CD4-positive, alpha-beta T cell treated with Interferon gamma for 1 hour (primary cell): ENCODE results near the gene ORMDL3.
"Not testable (repeated sequence)": the region's sequence is repeated elsewhere in the genome, so short reads cannot be mapped to it uniquely, and the experiment has no call there.

Experiments
- DNase-seq: peaks from one replicate; pipeline ENCODE4 v3.0.0-alpha.2; 2020

The ORMDL3 gene

DNA sequence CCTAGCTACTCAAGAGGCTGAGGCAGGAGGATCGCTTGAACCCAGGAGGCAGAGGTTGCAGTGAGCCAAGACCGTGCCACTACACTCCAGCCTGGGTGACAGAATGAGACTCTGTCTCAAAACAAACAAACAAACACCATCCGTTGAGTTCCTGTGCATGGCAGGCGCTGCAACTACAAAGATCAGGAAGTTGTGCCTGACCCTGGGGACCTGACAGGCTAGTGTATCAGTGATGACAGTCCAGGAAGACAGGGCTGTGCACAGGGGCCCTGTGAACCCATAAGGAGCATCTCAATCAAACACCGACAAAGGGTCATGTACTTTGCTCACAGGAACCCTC lies 21.1 kb upstream of the ORMDL3 start:
- DNase-seq: not testable (repeated sequence)

DNA sequence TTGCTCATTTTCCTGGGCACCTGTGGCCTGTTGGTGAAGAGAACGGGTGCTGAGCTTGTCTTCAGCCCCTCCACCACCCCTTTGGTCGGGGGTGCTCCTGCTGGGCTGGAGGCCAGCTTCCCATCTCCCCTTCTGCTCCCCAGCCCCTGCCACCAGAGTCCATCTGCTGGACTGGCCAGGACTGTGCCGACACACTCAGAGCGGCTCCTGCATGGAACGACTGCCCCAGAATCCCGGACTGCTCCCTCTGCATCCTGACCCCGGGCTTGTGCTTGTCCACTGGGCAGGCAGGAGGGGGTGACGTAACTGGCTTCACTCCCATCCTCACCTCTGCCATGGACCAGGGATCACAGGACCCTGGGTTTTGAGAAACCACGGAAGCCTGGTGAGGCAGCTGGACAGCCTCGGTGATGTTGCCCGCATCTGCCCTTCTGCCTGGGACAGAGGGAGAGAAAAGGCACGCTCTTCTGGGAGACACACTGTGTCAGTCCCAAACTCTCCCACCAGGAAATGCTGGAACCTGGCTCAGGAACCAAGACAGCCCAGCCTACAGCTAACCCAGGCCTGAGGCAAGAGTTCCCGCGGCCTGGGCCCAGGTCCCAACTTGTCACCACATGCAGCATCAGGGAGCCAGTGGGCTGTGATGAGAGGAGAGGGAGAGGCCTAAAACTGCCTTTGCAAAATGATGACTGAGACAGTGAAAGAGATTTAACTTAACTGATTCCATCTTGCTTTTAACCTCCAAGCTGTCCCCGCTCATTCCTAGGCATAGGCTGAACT lies 19.3 kb upstream of the ORMDL3 start:
- DNase-seq: no peak

DNA sequence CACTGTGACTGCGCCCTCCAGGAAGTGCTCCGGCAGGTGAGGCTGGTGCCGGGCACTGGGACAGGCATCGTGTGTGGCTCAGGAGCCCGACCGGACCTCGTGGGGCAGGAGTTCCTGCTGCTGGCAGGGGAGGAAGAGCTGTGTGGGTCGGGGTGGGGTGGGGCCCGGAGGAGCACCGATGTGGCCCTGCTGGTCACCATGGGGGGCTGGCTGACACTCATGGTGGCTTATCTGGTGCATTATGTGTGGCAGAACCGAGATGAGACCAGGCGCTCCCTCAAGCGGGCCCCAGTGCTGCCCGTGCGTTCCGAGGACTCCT lies 17.0 kb upstream of the ORMDL3 start:
- DNase-seq: no peak

DNA sequence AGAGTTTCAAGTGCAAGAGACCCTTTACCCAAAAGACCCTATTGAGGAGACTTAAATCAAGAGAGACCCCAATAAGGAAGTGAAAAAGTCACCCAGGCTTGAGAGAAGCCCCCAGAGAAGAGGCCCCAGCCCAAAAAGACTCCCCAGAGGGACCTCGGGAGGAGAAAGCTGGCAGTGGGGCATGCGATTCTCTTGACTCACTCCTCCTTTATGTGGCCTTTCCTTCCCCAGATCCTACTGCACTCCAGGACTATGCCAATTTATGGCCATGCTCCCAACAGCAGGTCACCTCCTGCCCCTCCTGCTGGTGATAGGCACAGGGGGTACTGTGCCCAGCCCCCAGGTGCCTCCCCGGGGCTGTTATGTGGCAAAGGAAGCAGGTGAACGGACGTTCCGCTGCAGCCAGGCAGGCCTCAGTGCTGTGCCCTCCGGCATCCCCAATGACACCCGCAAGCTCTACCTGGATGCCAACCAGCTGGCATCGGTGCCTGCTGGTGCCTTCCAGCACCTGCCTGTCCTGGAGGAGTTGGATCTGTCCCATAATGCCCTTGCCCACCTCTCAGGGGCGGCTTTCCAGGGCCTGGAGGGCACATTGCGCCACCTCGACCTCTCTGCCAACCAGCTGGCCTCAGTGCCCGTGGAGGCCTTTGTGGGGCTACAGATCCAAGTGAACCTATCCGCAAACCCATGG lies 16.4 kb upstream of the ORMDL3 start:
- DNase-seq: no peak

DNA sequence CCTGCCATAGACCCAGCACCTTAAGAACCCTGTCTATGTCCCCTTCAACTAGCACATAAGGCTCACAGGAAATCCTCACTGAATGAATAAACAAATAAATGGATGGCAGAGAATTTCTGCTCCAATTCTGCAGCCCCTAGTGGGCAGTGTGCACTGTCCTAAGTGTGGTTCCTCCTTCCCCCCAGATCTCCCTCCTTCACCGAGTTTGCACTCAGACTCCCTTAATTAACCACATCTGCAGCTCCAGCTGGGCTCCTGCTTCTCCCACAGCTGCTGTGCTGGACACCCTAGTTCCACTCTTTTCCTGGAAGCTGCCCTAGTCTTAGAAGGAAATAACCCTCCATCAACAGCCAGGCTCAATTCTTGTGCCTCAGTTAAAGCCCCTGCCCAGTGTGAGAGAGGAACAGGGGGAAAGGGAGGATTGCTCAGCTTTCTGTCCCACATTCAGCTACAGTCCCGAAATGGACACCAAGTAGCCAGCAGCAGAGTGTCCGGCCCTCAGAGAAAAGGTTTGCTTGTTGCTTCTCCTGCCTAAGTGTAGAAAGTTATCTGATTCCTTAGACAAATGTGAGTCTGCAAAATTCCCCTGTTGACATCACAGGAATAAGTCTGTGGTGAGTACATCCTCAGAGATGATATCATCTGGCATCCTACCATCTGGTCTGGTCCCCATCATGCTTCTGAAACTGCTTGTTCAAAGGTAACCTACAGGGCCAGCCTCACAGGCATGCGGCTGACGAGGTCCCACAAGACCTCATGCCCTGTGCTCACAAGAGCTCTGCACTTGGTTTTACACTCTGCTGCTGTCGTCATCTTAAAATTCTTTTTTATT lies 12.4 kb upstream of the ORMDL3 start:
- peak; percentile 11 for DNase-seq

DNA sequence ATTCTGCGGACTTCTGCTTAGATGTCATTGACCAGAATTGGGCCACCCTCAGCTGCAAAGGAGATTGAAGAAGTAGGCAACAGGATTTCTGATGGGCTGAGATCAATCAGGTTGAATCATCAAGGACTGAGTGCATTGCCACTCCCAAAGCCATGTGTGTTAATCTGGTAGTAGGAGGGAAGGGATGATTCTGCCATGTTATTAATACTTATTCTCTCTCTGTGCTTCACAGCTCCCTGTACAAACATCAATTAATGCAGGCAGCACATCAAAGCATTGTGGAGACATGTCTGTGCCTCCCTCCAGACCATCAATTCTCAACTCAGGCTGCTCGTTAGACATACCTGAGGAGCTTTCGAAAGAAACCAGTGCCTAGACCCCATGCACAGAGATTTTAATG lies 11.7 kb upstream of the ORMDL3 start:
- no peak for DNase-seq

DNA sequence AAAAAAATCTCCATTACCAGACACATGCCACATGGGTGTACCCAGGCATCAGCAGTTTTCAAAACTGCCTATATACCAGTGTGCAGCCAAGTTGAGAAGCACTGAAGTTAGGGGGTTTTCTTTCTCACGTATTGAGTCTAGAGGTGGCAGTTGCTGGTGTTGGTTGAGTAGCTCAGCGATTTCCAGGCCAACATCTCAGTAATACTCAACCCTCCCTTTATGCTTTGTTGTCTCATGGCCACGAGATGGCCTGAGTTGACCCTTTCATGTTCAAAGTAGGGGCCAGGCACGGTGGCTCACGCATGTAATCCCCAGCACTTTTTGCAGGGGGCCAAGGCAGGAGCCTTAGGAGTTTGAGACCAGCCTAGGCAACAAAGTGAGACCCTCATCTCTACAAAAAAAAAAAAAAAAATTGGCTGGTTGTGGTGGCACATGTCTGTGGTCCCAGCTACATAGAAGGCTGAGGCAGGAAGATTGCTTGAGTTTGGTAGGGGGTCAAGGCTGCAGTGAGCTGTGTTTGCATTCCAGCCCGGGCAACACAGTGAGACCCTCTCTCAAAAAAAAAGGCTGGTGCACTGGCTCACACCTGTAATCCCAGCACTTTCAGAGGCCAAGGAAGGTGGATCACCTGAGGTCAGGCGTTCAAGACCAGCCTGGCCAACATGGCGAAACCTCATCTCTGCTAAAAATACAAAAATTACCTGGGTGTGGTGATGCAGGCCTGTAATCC lies 10.9 kb upstream of the ORMDL3 start:
- DNase-seq: no peak

DNA sequence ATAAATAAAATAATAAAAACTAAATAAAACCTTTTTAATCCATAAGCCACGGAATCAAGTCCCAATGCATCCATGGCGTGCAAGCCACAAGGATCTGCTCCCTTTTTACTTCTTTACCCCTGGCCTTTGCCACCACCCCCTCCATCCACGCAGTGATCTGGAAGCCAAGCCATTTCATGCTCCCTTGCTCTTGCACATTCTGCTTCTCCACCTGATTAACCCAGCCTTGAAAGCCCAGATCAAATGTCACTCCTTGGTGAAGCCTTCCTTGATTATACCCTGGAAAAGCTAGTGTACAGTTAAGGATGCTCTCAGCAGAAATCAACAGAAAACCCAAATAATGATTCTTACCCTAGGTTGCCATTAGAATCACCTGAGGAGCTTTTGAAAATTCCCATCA lies 10.0 kb upstream of the ORMDL3 start:
- DNase-seq: no peak

DNA sequence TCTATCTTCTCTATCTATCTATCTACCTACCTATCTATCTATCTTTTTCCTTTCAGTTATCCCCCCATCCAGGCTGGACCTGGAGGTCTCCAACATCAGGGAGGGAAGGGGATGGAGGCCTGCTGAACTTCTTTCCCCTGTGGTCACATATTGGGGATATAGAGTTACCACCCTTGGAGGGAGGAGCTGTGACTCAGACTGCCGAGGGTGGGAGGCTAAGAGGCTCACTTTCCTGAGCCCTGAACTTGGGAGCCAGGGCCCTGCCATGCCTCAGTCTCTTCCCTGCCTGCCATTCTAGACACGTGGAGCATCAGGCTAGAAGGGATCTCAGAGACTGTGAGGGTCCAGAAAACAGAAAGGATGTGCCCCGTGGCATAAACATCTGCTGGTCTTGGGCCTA lies 8.5 kb upstream of the ORMDL3 start:
- no peak for DNase-seq

DNA sequence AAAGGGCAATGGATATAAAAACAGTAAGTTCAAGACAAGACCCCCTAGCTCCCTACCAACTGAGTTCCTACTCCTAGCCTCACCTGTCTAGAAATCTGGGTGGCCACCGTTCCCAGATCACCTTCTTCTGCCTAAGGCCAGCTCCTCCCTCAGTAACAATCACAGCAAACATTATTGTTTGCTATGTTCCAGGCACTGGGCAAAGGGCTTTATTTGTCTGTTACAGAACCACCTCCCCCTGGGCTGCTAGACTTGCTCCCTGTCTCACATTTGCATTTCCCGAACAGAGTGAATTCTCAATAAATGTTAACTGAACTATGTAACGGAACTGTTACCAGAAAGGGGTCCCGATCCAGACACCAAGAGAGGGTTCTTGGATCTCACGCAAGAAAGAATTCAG lies 6.9 kb upstream of the ORMDL3 start:
- no peak for DNase-seq

DNA sequence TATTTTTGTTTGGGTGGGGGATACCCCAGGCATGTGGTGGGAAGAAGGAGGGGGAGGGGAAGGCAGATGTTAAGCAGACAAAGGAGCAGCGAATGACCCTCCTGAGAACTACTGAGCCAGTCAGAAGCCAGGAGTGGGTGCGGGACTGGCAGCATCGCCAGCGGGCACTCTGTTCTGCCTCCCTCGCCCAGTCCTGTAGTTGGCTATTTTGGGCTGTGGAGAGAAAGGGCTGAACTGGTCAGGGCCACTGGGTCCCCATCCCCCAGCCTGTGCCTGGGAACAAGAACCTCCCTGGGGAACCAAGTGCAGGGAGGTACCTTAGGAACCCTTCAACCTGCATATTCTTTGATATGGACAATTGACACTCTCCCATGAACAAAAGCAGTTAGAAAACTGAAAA lies 6.5 kb upstream of the ORMDL3 start:
- DNase-seq: no peak

DNA sequence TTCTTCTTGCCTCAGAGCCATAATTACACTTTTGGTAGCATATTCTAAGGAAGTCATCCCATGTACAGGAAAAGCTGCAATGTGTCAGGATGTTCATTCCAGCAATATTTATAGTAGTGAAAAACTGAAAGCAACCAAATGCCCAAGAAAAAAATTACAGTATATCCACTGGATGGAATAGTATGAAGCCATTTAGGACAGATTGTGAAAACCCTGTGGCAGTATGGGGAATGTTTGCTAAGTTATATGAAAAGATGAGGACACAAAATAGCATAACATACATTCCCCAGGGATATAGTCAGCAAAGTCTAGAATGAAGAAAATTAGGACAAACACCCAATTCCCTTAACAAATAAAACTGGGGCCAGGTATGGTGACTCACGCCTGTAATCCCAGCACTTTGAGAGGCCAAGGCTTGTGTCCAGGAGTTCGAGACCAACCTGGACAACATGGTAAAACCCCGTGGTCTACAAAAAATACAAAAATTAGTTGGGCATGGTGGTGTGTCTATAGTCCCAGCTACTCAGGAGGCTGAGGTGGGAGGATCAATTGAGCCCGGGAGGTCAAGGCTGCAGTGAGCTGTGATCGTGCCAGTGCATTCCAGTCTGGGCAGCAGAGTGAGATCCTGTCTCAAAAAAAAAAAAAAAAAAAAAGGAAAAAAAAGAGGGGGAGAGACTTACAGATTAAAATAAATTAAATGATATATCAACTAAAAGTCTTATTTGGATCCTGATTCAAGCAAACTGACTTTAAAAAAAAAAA lies 2.4 kb upstream of the ORMDL3 start:
- DNase-seq: no peak

DNA sequence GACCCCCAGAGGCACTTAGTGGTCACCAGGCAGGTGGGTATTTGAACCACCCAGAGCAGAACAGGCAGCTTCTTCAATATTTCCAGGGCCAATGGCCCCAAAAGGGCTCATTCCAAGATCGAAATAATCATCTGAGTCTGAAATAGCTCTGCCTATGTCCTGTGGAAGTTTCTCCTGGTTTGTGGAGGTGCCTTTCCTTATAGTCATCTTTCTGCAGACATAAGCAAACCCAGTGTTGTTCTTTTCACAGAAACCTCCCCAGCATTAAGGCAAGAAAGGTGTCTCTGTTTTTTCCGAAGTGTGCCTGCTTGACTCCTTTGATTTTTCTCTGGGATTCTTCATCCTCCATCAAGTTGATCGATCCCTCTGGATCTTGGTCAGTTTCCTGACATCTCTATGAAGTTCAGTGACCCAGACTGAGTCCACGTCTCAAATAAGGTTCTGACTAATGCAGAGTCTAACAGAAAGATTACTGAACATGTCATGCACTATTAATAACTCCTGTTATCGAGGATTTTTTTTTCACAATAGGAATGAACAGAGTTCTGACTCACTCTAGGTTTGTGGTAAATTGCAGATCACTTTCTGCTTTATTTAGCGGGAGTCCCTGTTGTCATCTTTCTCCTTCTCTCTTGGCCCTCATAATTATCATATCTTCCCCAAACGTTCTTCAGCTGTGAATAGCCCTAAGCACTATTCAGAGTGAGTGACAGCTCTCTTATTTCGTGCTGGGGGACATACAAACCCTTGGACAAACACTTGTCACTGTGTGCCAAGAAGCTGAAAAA lies 1.7 kb upstream of the ORMDL3 start:
- DNase-seq: no peak

DNA sequence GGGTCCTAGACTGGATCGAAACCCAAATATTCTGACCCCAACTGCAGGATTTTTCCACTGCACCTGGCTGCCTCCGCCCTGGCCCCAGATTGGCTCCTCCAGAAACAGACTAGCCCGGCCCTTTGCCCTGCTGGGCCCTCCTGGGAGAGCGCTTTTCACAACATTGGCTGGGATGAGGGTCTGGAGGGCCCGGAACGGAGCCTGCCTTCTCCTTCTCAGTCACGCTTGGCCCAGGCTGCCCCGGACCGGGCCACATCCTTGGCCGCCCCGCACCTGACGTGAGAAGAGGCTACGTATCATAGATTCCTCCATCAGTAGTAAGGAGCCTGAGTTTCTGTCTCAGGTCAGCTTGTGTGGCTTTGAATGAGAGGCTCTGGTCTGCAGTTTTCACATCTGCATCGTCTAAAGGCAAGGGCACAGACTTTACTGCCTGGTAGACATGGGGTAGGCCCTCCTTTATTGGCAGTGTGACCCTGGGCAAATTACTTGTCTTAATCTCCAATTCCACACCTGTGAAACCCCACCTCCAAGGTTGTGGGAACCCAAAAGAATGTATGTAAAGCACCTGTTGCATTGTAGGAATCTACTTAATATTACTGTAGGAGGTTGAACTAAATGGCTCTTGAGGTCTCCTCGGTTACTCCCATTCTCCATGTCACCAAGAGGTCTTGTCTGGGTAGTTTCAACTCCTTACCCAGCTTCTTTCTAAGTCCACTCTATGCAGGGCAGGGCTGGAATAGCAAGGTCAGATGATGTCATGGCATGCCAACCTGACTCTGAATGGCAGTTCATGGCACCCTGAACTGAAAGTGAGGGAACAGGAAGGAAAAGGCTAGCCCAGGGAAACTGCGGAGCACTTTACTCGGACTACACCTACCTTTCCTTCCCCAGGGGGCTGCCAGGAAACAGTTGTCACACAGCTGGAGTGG lies 792 bp upstream of the ORMDL3 start:
- no peak for DNase-seq

DNA sequence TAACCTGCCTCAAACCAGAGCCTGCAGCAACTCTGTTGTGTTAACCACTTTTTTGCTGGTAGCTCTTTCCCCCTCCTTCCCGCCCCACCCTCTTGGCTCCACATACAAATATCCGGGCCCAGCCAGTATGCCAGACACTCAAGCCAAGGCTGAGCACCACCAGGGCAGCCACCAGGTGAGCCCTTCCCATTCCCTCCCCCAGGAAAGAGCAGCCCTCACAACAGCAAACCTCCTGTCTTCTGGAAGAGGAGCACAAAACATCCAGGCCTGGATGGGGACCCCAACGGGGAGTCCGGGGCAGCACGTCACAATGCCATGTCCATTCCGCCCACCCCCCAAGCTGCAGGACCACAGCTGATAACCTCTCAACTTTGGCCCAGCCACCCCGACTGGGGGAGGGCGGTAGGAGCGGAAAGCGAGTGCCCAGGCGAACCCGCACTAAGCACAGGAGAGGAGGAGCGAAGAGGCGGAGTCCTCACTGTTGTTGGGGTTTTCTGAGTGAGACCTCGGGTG lies 757 bp downstream of the ORMDL3 start:
- peak; percentile 50 for DNase-seq

DNA sequence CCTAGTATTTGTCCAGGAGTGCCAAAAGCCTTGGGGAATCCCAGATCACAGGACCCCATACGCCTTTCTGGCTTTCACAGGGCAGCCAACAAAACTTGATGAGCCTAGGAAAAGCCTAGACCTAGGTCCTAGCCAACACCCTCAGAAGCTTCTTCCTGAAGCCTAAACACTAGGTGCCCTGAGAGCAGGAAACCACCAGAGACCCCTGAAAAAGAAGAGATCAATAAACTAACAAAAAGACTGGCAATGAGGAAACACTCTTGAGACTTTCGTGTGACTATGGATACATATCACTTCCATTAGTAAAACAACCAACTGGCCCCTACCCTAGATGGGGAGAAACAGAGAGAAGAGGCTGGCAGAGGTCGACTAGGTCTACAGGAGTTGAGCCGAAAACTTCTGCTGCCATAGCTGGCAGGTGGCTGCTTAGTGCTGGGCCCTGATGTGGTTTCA lies 1.2 kb downstream of the ORMDL3 start:
- no peak for DNase-seq

DNA sequence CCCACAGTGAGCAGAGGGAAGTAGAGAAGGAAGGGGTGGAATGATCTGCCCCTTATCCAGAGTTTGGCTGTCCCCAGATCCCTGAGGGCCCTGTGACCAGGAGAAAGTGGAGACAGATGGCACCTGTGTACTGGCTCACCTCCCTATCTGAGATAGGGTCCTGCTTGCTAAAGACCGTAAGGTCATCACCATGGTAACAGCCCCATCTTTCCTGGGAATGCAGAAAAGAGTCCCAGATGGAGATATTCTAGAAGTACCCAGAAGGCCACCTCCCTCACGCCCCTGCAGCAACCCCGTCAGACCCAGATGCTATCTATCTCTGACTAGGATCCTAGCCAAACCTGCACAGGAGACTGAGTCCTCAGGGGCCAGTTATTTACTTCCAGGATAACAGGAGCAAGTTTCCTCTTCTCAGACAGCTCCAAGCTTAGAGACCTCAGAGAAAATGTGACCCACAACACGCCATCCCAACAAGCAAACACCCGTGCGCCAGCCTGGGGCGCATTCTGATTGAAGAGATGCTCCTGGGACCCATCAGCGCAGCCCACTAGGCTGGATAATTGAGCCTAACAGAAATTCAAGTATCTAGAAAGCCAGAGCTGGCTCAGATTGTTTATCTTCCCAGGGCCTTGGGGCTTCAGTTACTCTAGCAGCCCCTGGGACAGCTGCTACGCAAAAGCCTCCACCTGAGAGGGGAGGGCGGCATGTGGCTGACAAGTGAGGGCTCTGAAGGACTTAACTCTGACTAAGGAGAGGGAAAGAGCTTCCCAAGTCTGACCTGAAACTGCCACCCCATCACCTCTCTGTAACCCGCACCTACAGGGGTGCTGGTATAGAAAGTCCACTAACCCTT lies 1.9 kb downstream of the ORMDL3 start:
- DNase-seq: no peak

DNA sequence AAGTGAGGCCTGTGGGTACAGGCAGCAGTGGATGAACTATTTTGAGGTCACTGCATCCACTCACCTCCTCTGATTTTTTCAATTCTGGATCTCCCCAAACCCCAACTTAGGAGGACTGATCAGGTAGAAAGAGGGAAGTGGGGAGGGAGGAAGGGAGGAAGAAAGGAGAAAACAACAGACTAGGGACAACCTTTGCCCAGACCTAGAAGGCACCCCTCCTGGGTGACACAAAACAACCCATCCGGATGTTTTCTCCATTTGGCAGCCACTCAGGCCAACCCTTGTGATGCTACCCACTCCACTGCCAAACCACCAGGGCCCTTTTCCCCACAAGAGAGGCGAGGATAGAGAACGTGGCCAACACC lies 2.7 kb downstream of the ORMDL3 start:
- no peak for DNase-seq
